GM21576 (cell line): ENCODE results near the gene BCS1L.
A peak's percentile ranks its signal among the peaks of the same experiment; 100 is the strongest.

Experiments used
- ATAC-seq: cut with Tn5 transposase; IDR thresholded peaks from one replicate; pipeline ENCODE4 v1.9.1; 2021; ENCODE audit warnings: mild to moderate bottlenecking, moderate library complexity; ENCODE audit not compliant: unreplicated experiment

Gene BCS1L

DNA sequence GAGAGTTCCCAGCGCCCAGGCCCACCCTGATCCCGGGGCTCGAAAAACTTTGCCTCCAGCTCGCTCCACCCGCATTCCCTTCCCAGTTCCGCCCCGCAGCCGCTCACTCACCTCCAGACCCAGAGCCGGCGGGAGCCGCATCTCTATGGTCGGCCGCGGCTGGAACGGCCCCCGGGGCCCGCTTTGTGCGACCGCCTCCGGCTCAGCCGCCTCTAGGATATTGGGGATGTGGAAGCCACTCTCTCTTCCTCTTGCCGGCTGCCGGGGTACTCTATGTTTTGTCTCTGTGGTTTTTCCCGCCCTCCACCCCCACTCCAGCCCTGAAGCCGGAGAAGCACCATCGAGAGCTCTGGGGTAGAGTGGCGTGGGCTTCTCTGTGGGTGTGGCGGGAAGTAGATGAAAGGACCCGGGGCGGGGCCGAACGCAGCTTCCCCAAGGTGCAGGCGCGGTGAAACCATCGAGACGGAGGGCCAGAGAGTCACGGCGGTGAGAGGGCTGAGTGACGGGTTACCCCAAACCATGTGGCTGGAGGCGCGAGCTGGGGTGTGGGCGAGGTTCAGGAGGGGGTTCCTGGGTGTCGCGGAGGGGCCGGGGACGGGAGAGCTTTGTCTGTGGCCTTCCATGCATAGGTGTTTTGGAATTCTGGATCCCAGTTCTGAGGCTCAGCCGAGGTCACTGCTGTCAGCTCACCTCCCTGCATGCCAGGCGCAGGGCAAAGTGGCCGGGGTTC lies at the start of gene BCS1L, which contains the start of gene ZNF142:
Gene BCS1L, plus strand, starts transcription at position 426 of the 730 bp plus-strand sequence. CDS start 1,305 bp downstream, outside the sequence.
Gene ZNF142, minus strand, starts transcription at position 366 of the 730 bp plus-strand sequence. CDS start 3,194 bp downstream, outside the sequence.
- peak; percentile 94 for ATAC-seq

DNA sequence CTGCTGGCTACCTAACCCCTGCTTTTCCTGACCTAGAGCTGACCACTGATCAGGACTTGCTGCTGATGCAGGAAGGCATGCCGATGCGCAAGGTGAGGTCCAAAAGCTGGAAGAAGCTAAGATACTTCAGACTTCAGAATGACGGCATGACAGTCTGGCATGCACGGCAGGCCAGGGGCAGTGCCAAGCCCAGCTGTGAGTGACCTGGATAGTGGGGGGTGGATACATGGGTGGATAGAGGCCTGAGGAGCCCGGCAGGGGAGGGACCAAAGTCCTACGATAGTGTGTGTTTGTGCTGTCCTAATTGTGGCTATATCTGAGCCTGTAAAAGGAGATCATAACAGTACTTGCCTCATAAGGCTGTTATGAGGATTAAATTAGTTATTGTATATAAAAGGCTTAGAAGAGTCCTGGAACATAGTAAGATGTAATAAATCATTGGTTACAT lies 43.6 kb upstream of the BCS1L start:
- no peak for ATAC-seq

- ATAC-seq = no peak
Measured at GRCh38 chr2:218618102-218618860, 41.2 kb upstream of the BCS1L start.

GRCh38 chr2:218621007-218621406 lies 38.5 kb upstream of the BCS1L start:
- ATAC-seq = no peak

GRCh38 chr2:218622606-218623365 lies 36.7 kb upstream of the BCS1L start:
- no peak for ATAC-seq

DNA sequence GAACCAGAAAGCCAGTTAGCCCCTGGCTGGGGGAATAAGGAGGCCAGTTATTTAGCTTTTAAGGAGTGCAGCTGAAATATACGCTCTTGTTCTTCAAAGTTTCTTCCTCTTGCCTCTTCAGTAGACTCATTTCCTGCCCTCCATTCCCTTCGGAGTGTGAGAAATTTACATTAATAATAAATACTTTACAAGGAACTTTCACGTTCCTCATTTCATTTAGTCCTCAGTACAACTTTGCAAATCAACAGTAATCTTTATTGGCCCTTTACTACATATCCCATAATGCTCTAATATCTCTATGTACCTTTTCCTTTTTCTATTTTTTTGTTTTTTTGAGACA lies 36.1 kb upstream of the BCS1L start:
- ATAC-seq = no peak

DNA sequence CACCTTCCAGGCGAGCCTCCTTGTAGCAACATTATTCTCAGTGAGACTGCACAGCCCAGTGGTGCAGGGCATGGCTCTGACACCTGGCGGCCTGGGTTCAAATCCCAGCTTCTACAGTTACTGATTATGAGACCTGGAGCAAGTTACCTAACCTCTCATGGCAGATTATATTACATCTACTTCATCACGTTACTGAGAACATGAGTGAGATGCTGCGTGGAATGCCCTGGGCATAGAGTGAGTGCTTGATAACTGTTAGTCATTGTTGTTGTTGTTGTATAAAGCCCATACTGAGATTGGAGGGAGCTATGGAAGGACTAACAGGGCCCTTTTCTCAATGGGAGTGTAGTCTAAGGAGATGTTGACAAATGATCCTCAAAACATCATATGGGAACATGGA lies 33.1 kb upstream of the BCS1L start:
- no peak for ATAC-seq

GRCh38 chr2:218627939-218628338 lies 31.5 kb upstream of the BCS1L start:
- no peak for ATAC-seq

DNA sequence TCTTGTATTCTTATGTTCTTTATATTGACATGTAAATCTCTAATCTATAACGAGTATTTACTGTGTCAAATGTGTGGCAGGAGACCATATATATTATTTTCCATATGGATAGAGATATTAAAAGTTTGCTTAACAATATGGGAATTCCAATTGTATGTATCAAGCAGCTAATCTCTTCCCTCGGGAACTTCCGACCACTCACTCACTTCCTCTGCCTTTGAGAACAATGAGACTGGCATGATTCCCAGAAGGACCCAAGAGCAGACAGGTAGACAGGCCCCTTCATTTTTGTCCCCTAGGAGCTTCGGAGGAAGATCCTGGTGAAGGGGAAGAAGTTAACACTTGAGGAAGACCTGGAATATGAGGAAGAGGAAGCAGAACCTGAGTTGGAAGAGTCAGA lies 27.6 kb upstream of the BCS1L start:
- ATAC-seq = no peak

- no peak for ATAC-seq
Measured at GRCh38 chr2:218635719-218636118, 23.8 kb upstream of the BCS1L start.

- ATAC-seq = no peak
Measured at GRCh38 chr2:218638372-218638771, 21.1 kb upstream of the BCS1L start.

GRCh38 chr2:218642121-218642656 lies 17.3 kb upstream of the BCS1L start:
- no peak for ATAC-seq

DNA sequence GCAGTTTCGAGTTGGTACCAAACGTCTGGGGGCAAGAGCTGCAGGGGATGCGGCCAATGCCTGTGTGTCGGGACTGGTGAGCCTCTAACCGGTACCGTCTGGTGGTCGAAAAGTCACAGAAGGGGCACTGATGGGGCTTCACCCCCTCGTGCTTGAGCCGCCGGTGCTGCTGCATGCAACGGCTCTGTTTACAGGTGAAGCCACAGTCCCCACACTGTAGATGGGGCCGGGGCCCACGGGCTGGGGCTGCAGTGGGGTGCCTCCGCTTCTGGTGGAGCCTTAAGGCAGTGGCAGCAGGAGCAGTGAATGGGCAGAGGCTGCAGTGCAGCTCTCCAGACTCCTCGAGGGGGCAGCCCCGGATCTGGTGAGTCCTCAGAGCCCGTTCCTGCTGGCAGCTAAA lies 16.7 kb upstream of the BCS1L start:
- no peak for ATAC-seq

- ATAC-seq = no peak
Measured at GRCh38 chr2:218643751-218644310, 15.7 kb upstream of the BCS1L start.

- ATAC-seq = no peak
Measured at GRCh38 chr2:218644721-218645120, 14.8 kb upstream of the BCS1L start.

- ATAC-seq = no peak
Measured at GRCh38 chr2:218645126-218645525, 14.4 kb upstream of the BCS1L start.

DNA sequence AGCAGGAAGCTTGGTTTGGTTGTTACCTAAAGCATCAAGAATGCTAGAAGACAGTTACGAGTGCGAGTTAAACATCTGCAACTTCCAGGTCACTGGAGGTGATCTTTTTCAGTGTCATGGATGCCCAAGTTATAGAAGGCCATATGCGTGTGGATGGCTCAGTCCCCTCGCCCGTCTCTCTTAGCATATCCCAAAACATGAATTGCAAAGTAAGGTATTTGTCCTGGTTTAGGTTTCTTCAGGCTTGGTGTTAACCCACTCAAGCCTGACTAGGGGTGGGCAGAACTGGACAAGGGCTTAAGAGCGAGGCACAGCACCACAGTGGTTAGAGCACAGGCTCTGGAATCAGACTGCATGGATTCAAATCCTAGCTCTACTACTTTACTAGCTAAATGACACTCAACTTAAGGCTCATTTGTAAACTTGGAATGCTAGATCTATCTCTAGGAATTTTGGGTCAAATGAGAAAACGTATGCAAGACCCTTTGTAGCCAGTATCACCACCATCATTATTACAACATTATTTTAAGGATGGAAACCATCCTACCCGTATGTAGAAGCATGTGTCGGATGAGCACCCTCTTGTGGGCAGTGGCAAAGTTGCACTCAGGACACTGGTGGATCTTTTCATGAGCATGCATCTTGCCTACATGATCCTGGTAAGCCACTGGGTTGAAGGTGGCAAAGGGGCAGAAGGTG lies 11.2 kb upstream of the BCS1L start:
- no peak for ATAC-seq

DNA sequence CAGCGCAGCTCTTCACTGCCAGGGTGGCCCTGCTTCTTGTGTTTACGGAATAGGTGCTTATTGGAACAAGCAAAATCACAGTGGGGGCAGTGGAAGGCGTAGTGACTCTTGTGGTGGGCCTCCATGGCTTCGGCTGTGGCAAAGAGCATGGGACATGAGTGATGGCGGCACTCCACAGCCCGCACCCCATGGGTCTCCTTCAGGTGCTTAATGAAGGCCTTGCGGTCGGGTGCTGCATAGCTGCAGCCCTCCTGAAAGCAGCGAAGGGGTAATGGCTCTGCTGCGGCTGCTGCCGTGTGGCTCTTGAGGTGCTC lies 10.7 kb upstream of the BCS1L start:
- no peak for ATAC-seq

GRCh38 chr2:218655751-218656150 lies 3.7 kb upstream of the BCS1L start:
- ATAC-seq = no peak

- peak; percentile 42 for ATAC-seq
Measured at GRCh38 chr2:218658671-218659257, 719 bp upstream of the BCS1L start.
